ENCODE results near the gene PTPRU.

Gene PTPRU

GRCh38 chr1:29319300-29320110, 83.2 kb downstream of the PTPRU start:
- no peak for FAIRE-seq

- FAIRE-seq: no peak
Observed at GRCh38 chr1:29320156-29320940, 84.0 kb downstream of the PTPRU start.

- no peak for FAIRE-seq
Observed at GRCh38 chr1:29321176-29321575, 84.9 kb downstream of the PTPRU start.

GRCh38 chr1:29322147-29322694, 85.9 kb downstream of the PTPRU start:
- no peak for FAIRE-seq

GRCh38 chr1:29322861-29323585, 86.7 kb downstream of the PTPRU start:
- no peak for FAIRE-seq

GRCh38 chr1:29323636-29324035, 87.3 kb downstream of the PTPRU start:
- FAIRE-seq: no peak

- FAIRE-seq: no peak
Observed at GRCh38 chr1:29324202-29324601, 87.9 kb downstream of the PTPRU start.

GRCh38 chr1:29324771-29325351, 88.5 kb downstream of the PTPRU start:
- no peak for FAIRE-seq

GRCh38 chr1:29325675-29326074, 89.4 kb downstream of the PTPRU start:
- no peak for FAIRE-seq

- no peak for FAIRE-seq
Observed at GRCh38 chr1:29326123-29326522, 89.8 kb downstream of the PTPRU start.

GRCh38 chr1:29327223-29327935, 91.1 kb downstream of the PTPRU start:
- no peak for FAIRE-seq

- no peak for FAIRE-seq
Observed at GRCh38 chr1:29329022-29329775, 92.9 kb downstream of the PTPRU start.

GRCh38 chr1:29330089-29330488, 93.8 kb downstream of the PTPRU start:
- no peak for FAIRE-seq

GRCh38 chr1:29330856-29331255, 94.5 kb downstream of the PTPRU start:
- no peak for FAIRE-seq

- FAIRE-seq: no peak
Observed at GRCh38 chr1:29331309-29331708, 95.0 kb downstream of the PTPRU start.

- no peak for FAIRE-seq
Observed at GRCh38 chr1:29331729-29332128, 95.4 kb downstream of the PTPRU start.

GRCh38 chr1:29332204-29332603, 95.9 kb downstream of the PTPRU start:
- FAIRE-seq: no peak

- FAIRE-seq: no peak
Observed at GRCh38 chr1:29333008-29333407, 96.7 kb downstream of the PTPRU start.

- FAIRE-seq: no peak
Observed at GRCh38 chr1:29335573-29335972, 99.3 kb downstream of the PTPRU start.

- FAIRE-seq: no peak
Observed at GRCh38 chr1:29338908-29339575, 102.7 kb downstream of the PTPRU start.

GRCh38 chr1:29341936-29342335, 105.6 kb downstream of the PTPRU start:
- no peak for FAIRE-seq

Data from colon (tissue), 2 donors.